Adrenal gland (tissue), 5 donors: ENCODE measurements around the gene ATRN.

Experiments used
- POLR2A ChIP-seq, 2 donors: fragments of 450-650 bp; IDR thresholded peaks; one replicate each; pipeline ENCODE4 v1.6.1; 2017; ENCODE audit warnings: antibody characterized with exemption in 2 of 2, mild to moderate bottlenecking in 2 of 2, moderate library complexity in 1 of 2
- TF ChIP-seq, protein P1 (sequence below), 6 experiments: fragments of 450-650 bp in 4 of 6; fragments of 200-600 bp in 2 of 6; sonication (generic) in 1 of 6; IDR thresholded peaks; 1 replicate in 5 of 6; 2 replicates in 1 of 6; pipeline versions ENCODE4 v1.5.1 to v1.8.0; 2016 to 2021; ENCODE audit warnings: antibody characterized with exemption in 6 of 6, mild to moderate bottlenecking in 2 of 6, moderate library complexity in 1 of 6
- donor health status: DM: no; HTN: no; CAD: no.

GRCh38 chr20:3674995-3675900 lies 204.4 kb downstream of the ATRN start:
- TF ChIP-seq, protein P1, sequence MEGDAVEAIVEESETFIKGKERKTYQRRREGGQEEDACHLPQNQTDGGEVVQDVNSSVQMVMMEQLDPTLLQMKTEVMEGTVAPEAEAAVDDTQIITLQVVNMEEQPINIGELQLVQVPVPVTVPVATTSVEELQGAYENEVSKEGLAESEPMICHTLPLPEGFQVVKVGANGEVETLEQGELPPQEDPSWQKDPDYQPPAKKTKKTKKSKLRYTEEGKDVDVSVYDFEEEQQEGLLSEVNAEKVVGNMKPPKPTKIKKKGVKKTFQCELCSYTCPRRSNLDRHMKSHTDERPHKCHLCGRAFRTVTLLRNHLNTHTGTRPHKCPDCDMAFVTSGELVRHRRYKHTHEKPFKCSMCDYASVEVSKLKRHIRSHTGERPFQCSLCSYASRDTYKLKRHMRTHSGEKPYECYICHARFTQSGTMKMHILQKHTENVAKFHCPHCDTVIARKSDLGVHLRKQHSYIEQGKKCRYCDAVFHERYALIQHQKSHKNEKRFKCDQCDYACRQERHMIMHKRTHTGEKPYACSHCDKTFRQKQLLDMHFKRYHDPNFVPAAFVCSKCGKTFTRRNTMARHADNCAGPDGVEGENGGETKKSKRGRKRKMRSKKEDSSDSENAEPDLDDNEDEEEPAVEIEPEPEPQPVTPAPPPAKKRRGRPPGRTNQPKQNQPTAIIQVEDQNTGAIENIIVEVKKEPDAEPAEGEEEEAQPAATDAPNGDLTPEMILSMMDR (IDR thresholded peaks at IDR 0.05), result no peak
- TF ChIP-seq POLR2A (IDR thresholded peaks at IDR 0.05), result no peak
